Smooth muscle cell (in vitro differentiated cells): ENCODE results near the gene PTGS1. TPM values are rescaled to one million over a fixed set of nuclear protein-coding genes. Genes with fewer than 3 reads are reported as not detected.

Source experiments
- DNase-seq: peaks from one replicate; lab custom pipeline; 2025; ENCODE audit not compliant: unreplicated experiment; lab: John Stamatoyannopoulos, UW
- H2AFZ ChIP-seq: fragments of 200-600 bp; sonication (generic); 2 replicates; pipeline ENCODE4 v1.6.0; 2016; ENCODE audit warnings: antibody characterized with exemption, low read depth, mild to moderate bottlenecking
- H3F3A ChIP-seq: fragments of 200-600 bp; sonication (generic); 2 replicates; pipeline ENCODE4 v1.6.0; 2017; ENCODE audit warnings: antibody characterized with exemption, low read depth
- H3K27ac ChIP-seq: fragments of 200-600 bp; sonication (generic); 2 replicates; pipeline ENCODE4 v1.5.1; 2016; ENCODE audit warnings: low read depth, mild to moderate bottlenecking
- H3K27me3 ChIP-seq: fragments of 200-600 bp; sonication (generic); 2 replicates; pipeline ENCODE4 v1.6.1; 2016; ENCODE audit warnings: low read depth, mild to moderate bottlenecking
- H3K36me3 ChIP-seq: fragments of 200-600 bp; sonication (generic); 2 replicates; pipeline ENCODE4 v1.5.1; 2016; ENCODE audit warnings: low read depth
- H3K4me1 ChIP-seq: fragments of 200-600 bp; sonication (generic); 2 replicates; pipeline ENCODE4 v1.5.1; 2016; ENCODE audit warnings: low read depth
- H3K4me2 ChIP-seq: fragments of 200-600 bp; sonication (generic); 2 replicates; pipeline ENCODE4 v1.6.0; 2016; ENCODE audit warnings: mild to moderate bottlenecking
- H3K4me3 ChIP-seq: fragments of 200-600 bp; sonication (generic); 2 replicates; pipeline ENCODE4 v1.5.1; 2016; ENCODE audit warnings: mild to moderate bottlenecking
- H3K79me2 ChIP-seq: fragments of 200-600 bp; sonication (generic); 2 replicates; pipeline ENCODE4 v1.6.0; 2016; ENCODE audit warnings: low read depth, mild to moderate bottlenecking
- H3K9ac ChIP-seq: fragments of 200-600 bp; sonication (generic); 2 replicates; pipeline ENCODE4 v1.6.0; 2016; ENCODE audit warnings: low read depth
- H3K9me3 ChIP-seq: fragments of 200-600 bp; sonication (generic); replicated peaks from 2 replicates; pipeline ENCODE4 v1.5.1; 2016; ENCODE audit warnings: low read depth
- H4K20me1 ChIP-seq: fragments of 200-600 bp; sonication (generic); 2 replicates; pipeline ENCODE4 v1.6.0; 2016; ENCODE audit warnings: low read depth
- CTCF ChIP-seq: fragments of 200-600 bp; sonication (generic); IDR thresholded peaks from 2 replicates; pipeline ENCODE4 v1.5.1; 2017; ENCODE audit warnings: borderline replicate concordance, mild to moderate bottlenecking, antibody characterized with exemption; ENCODE audit not compliant: insufficient read depth, poor library complexity, severe bottlenecking
- WGBS: methylation state at CpG from one replicate; pipeline ENCODE4 v1.1.7; 2016; ENCODE audit warnings: low lambda C conversion rate; 5-methylcytosine and 5-hydroxymethylcytosine counted together
- polyA plus RNA-seq: library from polyadenylated mRNA; unstranded; fragments of >200 nt; fragmentation: Nextera tagmentation; extraction: Ambion mirVana; gene quantifications from 2 replicates; pipeline ENCODE4 v1.2.1, GENCODE V29; 2016
- total RNA-seq: library from RNA; depleted of rRNA; stranded (reverse); fragments of >200 nt; gene quantifications from 2 replicates; pipeline ENCODE4 v1.2.3, GENCODE V29; 2014

The PTGS1 gene
- total and polyA plus RNA-seq, 2 experiments from 2014 or later: 0.06 to 2.3 TPM

- peaks cover 3% of the 10 kb centered on the region for H3K27me3 ChIP-seq
- H3K36me3 ChIP-seq: no peaks in the 10 kb centered on the region
- H4K20me1 ChIP-seq: no peaks in the 10 kb centered on the region
- H3K27ac ChIP-seq: no peak overlapping the region
- H3K9me3 ChIP-seq: no peaks in the 10 kb centered on the region
- no peak for TF ChIP-seq CTCF
- no peak overlapping the region for H3K4me2 ChIP-seq
- no peaks in the 10 kb centered on the region for H3F3A ChIP-seq
- H3K4me3 ChIP-seq: no peak overlapping the region
- no peak overlapping the region for H3K9ac ChIP-seq
- no peak for DNase-seq
- no peak overlapping the region for H2AFZ ChIP-seq
- H3K79me2 ChIP-seq: no peaks in the 10 kb centered on the region
- WGBS: 88% methylated on average over 8 of the region's 8 CpGs
- no peaks in the 10 kb centered on the region for H3K4me1 ChIP-seq
Measured at GRCh38 chr9:122354536-122355199, 16.2 kb upstream of the PTGS1 start.

GRCh38 chr9:122355336-122355875 is 15.4 kb upstream of the PTGS1 start:
- no peak overlapping the region for H3K4me2 ChIP-seq
- H3K4me3 ChIP-seq: no peak overlapping the region
- no peak overlapping the region for H2AFZ ChIP-seq
- H3K27ac ChIP-seq: no peak overlapping the region
- H3K79me2 ChIP-seq: no peaks in the 10 kb centered on the region
- no peaks in the 10 kb centered on the region for H3F3A ChIP-seq
- DNase-seq: no peak
- no peaks in the 10 kb centered on the region for H3K27me3 ChIP-seq
- H3K9ac ChIP-seq: no peak overlapping the region
- H3K9me3 ChIP-seq: no peaks in the 10 kb centered on the region
- H3K36me3 ChIP-seq: no peaks in the 10 kb centered on the region
- no peaks in the 10 kb centered on the region for H3K4me1 ChIP-seq
- TF ChIP-seq CTCF: no peak
- 88% methylated on average over 4 of the region's 4 CpGs for WGBS
- H4K20me1 ChIP-seq: no peaks in the 10 kb centered on the region

- Histone ChIP-seq H3K9ac (no peak overlapping the region), H3K79me2 (no peaks in the 10 kb centered on the region)
Measured at GRCh38 chr9:122356627-122357026, 14.2 kb upstream of the PTGS1 start.

More at GRCh38 chr9:122356627-122357026, 14.2 kb upstream of the PTGS1 start:
- Histone ChIP-seq H2AFZ (no peak overlapping the region), H3K4me1 (no peaks in the 10 kb centered on the region), H3K4me3 (no peak overlapping the region), H3F3A (no peaks in the 10 kb centered on the region), H3K27me3 (no peaks in the 10 kb centered on the region), H3K36me3 (no peaks in the 10 kb centered on the region), H3K9me3 (no peaks in the 10 kb centered on the region), H3K27ac (no peak overlapping the region), H4K20me1 (no peaks in the 10 kb centered on the region), H3K4me2 (no peak overlapping the region)
- WGBS: 16% methylated on average over 2 of the region's 2 CpGs
- DNase-seq: no peak
- TF ChIP-seq CTCF: peak; percentile 15
